GM23248 (cell line): ENCODE results near the gene DIO3.

ENCODE experiments used
- EZH2 ChIP-seq: fragments of 200-600 bp; sonication (generic); IDR thresholded peaks from 2 replicates; pipeline ENCODE4 v1.6.1; 2018; ENCODE audit warnings: antibody characterized with exemption, mild to moderate bottlenecking; ENCODE audit not compliant: insufficient read depth, poor library complexity, severe bottlenecking
- EZH2phosphoT487 ChIP-seq: fragments of 200-600 bp; sonication (generic); IDR thresholded peaks from 2 replicates; pipeline ENCODE4 v1.6.1; 2018; ENCODE audit warnings: antibody characterized with exemption, moderate library complexity, mild to moderate bottlenecking, low read depth; ENCODE audit not compliant: insufficient read depth

- TF ChIP-seq EZH2phosphoT487 (no peak), EZH2 (no peak)
Observed at GRCh38 chr14:101588990-101589389, 27.7 kb downstream of the DIO3 start.
